ENCODE results near the gene TAF6.
A peak's percentile ranks its signal among the peaks of the same experiment; 100 is the strongest.
"Not testable (repeated sequence)": the region's sequence is repeated elsewhere in the genome, so short reads cannot be mapped to it uniquely, and the experiment has no call there.

Gene TAF6

DNA sequence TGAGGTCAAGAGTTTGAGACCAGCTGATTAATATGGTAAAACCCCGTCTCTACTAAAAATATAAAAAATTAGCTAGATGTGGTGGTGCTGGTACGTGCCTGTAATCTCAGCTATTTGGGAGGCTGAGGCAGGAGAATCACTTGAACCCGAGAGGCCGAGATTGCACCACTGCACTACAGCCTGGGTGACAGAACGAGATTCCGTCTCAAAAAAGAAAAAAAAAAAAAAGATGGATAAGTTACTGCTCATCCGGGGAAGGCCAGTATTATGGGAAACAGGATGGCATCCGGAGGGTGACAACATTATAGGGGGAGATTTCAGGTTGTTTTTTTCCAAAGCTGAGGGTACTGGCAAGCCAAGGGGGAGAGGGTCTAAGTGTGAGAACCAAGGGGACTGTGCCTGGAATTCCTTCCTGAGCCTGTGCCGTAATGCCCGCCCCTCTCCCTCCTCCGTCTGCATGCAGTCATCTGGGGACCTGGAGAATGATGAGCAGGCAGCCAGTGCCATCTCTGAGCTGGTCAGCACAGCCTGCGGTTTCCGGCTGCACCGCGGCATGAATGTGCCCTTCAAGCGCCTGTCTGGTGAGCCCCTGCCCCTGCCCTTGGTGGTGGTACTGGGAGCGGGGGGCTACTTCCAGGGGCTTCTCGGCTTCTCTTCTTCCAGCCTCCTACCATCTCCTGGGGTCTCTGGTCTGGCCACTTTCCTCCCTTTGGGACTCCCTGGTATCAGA, 33.9 kb upstream of the TAF6 start:
- no peak for DNase-seq (ENCODE audit: low read depth in 2 of 2)

DNA sequence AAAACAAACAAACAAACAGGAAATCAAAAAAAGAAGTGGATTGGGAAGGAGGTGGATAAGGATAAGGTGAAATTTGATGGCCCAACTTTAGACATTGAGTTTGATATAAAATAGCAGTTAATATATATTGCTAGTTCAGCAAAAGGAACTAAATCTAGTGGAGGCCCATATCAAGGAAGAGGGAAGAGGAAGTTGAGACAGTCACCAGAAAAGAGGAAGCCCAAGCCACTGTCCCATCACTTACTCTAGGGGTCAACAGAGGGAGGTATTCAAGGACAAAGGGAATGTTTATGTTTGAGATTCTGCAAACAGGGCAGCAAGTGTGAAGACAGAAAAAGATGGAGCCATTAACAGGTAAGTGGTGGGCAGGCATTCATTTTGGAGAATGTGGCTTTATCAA, 33.2 kb upstream of the TAF6 start:
- no peak for DNase-seq (ENCODE audit: low read depth in 2 of 2)

- peak; percentile 97 for DNase-seq (ENCODE audit: low read depth in 2 of 2)
These were observed 29.6 kb upstream of the TAF6 start, which contains the start of gene LAMTOR4 for GRCh38 chr7:100148559-100149328. Gene LAMTOR4 (plus strand): TSS chr7:100148918. CDS start chr7:100148973, 55 bp downstream.

GRCh38 chr7:100148225-100148558, 29.0 kb upstream of the TAF6 start:
- DNase-seq (ENCODE audit: low read depth in 2 of 2), result no peak

DNA sequence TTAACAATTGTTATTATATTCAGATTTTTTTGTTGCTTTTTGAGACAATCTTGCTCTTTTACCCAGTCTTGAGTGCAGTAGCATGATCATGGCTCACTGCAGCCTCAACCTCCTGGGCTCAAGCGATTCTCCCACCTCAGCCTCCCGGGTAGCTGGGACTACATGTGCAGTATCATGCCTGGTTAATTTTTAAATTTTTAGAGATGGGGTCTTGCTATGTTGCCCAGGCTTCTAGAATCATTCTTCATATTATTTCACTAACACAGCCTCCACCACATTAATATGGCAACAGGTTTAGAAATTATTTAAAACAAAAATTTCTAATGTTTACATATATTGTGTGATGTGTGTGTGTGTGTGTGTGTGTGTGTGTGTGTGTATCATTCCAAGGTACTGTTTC, 28.1 kb upstream of the TAF6 start:
- DNase-seq (ENCODE audit: low read depth in 2 of 2), result no peak

DNA sequence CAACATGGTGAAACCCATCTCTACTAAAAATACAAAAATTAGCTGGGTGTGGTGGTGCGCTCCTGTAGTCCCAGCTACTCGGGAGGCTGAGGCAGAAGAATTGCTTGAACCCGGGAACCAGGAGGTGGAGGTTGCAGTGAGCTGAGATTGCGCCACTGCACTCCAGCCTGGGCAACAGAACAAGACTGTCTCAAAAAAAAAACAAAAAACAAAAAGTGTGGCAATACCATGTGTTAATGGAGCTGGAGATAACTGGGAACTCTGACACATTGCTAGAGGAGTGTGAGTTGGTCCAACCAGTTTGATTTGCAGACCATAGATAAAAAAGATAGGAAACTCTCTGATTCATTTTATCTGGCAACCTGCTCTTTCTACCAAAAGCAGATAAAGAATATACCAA, 27.2 kb upstream of the TAF6 start:
- not testable (repeated sequence) for DNase-seq (ENCODE audit: low read depth in 2 of 2)

GRCh38 chr7:100142461-100142860, 23.3 kb upstream of the TAF6 start:
- no peak for DNase-seq (ENCODE audit: low read depth in 2 of 2)

- no peak for DNase-seq (ENCODE audit: low read depth in 2 of 2)
These were observed 22.4 kb upstream of the TAF6 start for GRCh38 chr7:100141555-100141949.

DNA sequence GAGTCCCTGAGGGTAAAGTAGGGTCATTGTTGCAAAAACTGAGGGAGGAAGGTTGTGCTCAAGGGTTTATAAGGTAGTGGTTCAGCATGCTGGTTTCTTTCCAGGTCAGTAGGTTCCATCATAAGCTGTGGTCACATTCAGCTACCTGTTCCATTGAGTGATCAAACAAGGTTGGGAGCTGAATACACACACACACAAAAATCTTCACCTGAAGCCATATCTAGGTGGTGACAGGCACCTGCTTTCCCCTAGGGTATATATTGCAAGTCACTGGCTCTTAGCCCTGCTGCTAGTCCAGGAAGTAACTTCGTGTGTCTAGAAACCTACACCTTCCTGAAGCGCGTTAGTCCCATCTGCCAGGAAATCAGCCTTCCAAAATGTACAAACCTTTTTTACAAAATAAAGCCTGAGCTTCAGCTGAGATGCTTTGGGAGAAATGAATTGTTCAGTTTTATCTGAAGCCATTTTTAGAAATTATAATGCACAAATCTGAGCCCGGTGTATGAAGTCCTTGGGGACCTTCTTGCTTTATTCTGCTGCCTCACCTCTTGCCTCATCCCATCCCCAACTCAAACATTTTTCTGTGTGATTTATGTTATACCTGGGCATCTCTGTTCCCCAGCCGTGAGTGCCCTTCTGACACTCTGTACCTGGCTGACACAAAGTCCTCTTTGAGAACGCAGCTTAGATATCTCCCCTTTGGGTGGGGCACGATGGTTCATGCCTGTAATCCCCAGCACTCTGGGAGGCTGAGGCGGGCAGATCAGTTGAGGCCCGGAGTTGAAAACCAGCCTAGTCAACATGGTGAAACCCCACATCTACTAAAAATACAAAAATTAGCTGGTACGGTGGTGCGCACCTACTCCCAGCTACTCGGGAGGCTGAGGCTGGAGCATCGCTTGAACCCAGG, 18.9 kb upstream of the TAF6 start:
- no peak for DNase-seq (ENCODE audit: low read depth in 2 of 2)

DNA sequence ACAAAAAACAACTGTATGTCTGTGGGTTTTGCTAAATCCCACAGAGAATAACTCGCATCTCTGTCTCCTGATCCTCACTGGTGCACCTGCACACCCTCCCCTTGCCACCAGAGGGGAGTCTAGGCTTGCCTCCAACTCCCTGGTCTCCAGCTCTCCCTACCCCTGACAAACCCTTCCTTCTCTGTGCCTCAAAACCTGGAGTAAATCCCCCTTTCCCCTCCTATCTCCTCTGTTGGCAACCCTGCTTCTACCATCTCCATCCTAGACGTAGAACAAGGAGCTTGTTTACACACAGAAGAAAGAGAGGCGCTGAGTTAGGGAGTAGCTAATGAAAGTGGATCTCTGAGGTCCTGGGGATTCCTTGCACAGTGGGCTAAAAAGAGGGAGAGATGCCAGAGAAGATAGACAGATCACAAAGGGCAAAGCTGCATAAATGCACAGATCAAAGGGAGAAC, 13.6 kb upstream of the TAF6 start:
- DNase-seq (ENCODE audit: low read depth in 2 of 2), result peak in 1 of 2 donors; percentile 41

DNA sequence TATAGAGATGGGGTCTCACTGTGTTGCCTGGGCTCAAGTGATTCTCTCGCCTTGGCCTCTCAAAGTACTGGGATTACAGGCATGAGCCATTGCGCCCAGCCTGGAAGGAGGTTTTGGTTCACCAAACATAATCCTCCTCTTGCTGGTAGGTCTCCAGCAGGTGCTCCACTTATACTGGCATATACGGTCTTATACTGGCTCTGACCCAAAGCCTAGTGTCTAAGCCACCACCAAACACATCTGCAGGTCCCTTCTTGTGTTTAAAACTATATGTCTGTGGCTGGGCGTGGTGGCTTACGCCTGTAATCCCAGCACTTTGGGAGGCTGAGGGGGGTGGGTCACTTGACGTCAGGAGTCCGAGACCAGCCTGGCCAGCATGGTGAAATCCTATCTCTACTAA, 13.0 kb upstream of the TAF6 start:
- no peak for DNase-seq (ENCODE audit: low read depth in 2 of 2)

GRCh38 chr7:100130608-100131453, 11.7 kb upstream of the TAF6 start:
- DNase-seq (ENCODE audit: low read depth in 2 of 2), result peak; percentile 62 to 70

DNA sequence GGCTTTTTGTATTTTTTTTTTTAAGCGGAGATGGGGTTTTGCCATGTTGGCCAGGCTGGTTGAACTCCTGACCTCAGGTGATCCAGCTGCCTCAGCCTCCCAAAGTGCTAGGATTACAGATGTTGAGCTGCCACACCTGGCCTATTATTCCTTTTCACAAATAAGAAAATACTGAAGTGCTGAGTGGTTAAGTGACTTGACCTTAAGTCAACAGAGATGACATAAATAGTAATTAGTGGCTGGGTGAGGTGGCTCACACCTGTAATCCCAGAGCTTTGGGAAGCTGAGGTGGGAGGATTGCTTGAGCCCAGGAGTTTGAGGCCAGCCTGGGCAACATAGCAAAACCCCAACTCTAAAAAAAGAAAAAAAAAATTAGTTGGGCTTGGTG, 11.1 kb upstream of the TAF6 start:
- DNase-seq (ENCODE audit: low read depth in 2 of 2), result not testable (repeated sequence)

GRCh38 chr7:100128637-100128963, 9.4 kb upstream of the TAF6 start:
- DNase-seq (ENCODE audit: low read depth in 2 of 2), result no peak

GRCh38 chr7:100127866-100128636, 8.9 kb upstream of the TAF6 start:
- DNase-seq (ENCODE audit: low read depth in 2 of 2), result peak in 1 of 2 donors; percentile 6

DNA sequence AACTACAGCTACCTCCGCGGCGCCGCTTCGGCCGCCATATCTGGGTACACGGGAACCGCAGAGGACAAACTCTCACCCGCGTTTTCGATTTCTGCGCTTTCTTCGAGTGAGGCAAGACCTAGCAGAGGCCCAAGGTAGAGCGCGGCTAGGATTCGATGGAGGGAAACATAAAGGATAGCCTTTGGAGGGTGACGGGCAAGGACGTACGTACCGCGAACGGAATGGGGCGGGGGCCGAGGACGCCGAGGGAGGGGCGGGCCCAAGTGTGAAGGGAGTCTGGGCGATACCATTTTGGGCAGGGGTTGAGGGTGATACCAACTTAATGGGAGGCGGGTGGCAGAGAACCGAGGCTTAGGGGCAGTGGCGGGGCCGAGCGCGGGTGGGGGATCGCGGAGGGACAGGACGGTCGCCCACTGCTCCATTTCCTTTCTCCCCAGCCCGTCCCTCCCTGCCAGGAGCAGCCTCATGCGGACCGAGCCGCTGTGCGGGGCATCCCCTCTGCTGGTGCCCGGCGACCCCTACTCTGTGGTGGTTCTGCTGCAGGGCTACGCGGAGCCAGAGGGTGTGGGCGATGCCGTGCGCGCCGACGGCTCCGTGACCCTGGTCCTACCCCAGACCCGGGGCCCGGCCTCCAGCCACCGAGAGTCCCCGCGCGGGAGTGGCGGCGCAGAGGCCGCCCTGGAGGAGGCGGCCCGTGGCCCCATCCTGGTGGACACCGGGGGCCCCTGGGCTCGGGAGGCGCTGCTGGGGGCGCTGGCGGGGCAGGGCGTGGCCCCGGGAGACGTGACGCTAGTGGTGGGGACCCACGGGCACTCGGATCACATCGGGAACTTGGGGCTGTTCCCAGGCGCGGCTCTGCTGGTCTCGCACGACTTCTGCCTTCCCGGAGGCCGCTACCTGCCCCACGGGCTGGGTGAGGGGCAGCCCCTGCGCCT, 8.0 kb upstream of the TAF6 start, which contains the start of gene MBLAC1:
MBLAC1 (plus strand) TSS at position 37 of the 935 bp plus-strand sequence; CDS start at position 466, 429 bp downstream.
- DNase-seq (ENCODE audit: low read depth in 2 of 2), result peak; percentile 82 to 83

GRCh38 chr7:100126239-100126930, 7.2 kb upstream of the TAF6 start:
- DNase-seq (ENCODE audit: low read depth in 2 of 2), result no peak
